H9 (cell line): Measurements from ENCODE around the gene PRKAG1. TPM values are rescaled to one million over a fixed set of nuclear protein-coding genes. Genes with fewer than 3 reads are reported as not detected.

Experiments
- DNase-seq: peaks from one replicate; pipeline ENCODE4 v3.0.0-alpha.2; 2017
- H2AFZ ChIP-seq: one replicate; pipeline ENCODE4 v1.6.1; 2013; ENCODE audit warnings: mild to moderate bottlenecking, low read length, control low read depth, moderate library complexity
- H2AK5ac ChIP-seq: 2 replicates; pipeline ENCODE4 v1.6.1; 2013; ENCODE audit warnings: low read length, control low read depth, mixed read lengths; ENCODE audit not compliant: insufficient read length
- H2BK120ac ChIP-seq: one replicate; pipeline ENCODE4 v1.6.1; 2013; ENCODE audit warnings: low read depth, mild to moderate bottlenecking, low read length, control low read depth, inconsistent platforms; ENCODE audit not compliant: poor library complexity, severe bottlenecking
- H2BK12ac ChIP-seq: 2 replicates; pipeline ENCODE4 v1.6.1; 2013; ENCODE audit warnings: low read length, control low read depth, mixed read lengths, low read depth; ENCODE audit not compliant: insufficient read length
- H2BK15ac ChIP-seq: 2 replicates; pipeline ENCODE4 v1.6.1; 2013; ENCODE audit warnings: low read depth, low read length, control low read depth
- H2BK20ac ChIP-seq: one replicate; pipeline ENCODE4 v1.6.1; 2013; ENCODE audit warnings: low read depth, mild to moderate bottlenecking, low read length, control low read depth, inconsistent platforms; ENCODE audit not compliant: poor library complexity, severe bottlenecking
- H2BK5ac ChIP-seq: 2 replicates; pipeline ENCODE4 v1.6.1; 2013; ENCODE audit warnings: low read length, control low read depth, mixed read lengths; ENCODE audit not compliant: insufficient read length
- H3K14ac ChIP-seq: 2 replicates; pipeline ENCODE4 v1.6.1; 2013; ENCODE audit warnings: low read length, control low read depth; ENCODE audit not compliant: insufficient read depth
- H3K18ac ChIP-seq: 2 replicates; pipeline ENCODE4 v1.6.1; 2013; ENCODE audit warnings: low read depth, mild to moderate bottlenecking, mixed read lengths, low read length, control low read depth; ENCODE audit not compliant: insufficient read length
- H3K23ac ChIP-seq: 2 replicates; pipeline ENCODE4 v1.6.1; 2013; ENCODE audit warnings: low read length, control low read depth, mixed read lengths, low read depth; ENCODE audit not compliant: insufficient read length
- H3K23me2 ChIP-seq: 2 replicates; pipeline ENCODE4 v1.6.1; 2013; ENCODE audit warnings: low read depth, mild to moderate bottlenecking, mixed read lengths, low read length, control low read depth; ENCODE audit not compliant: insufficient read length, poor library complexity, severe bottlenecking
- H3K27ac ChIP-seq: 2 replicates; pipeline ENCODE4 v1.5.1; 2013; ENCODE audit warnings: low read length, control low read depth, mixed read lengths, low read depth; ENCODE audit not compliant: insufficient read length
- H3K27me3 ChIP-seq: 2 replicates; pipeline ENCODE4 v1.6.1; 2013; ENCODE audit warnings: low read length, control low read depth, inconsistent platforms; ENCODE audit not compliant: insufficient read depth
- H3K4ac ChIP-seq: 2 replicates; pipeline ENCODE4 v1.6.1; 2013; ENCODE audit warnings: low read depth, mild to moderate bottlenecking, control low read depth, inconsistent platforms, low read length, moderate library complexity
- H3K4me1 ChIP-seq: 2 replicates; pipeline ENCODE4 v1.6.1; 2013; ENCODE audit warnings: low read length, control low read depth, inconsistent platforms; ENCODE audit not compliant: insufficient read depth
- H3K4me2 ChIP-seq: 2 replicates; pipeline ENCODE4 v1.6.1; 2013; ENCODE audit warnings: low read length, control low read depth, mixed read lengths; ENCODE audit not compliant: insufficient read length, insufficient read depth
- H3K56ac ChIP-seq: 2 replicates; pipeline ENCODE4 v1.6.1; 2013; ENCODE audit warnings: low read depth, mild to moderate bottlenecking, mixed read lengths, low read length, control low read depth; ENCODE audit not compliant: insufficient read length
- H3K79me1 ChIP-seq: 2 replicates; pipeline ENCODE4 v1.6.1; 2013; ENCODE audit warnings: low read depth, mild to moderate bottlenecking, moderate library complexity, low read length, control low read depth, inconsistent platforms; ENCODE audit not compliant: insufficient read depth, poor library complexity, severe bottlenecking
- H3K79me2 ChIP-seq: 2 replicates; pipeline ENCODE4 v1.6.1; 2013; ENCODE audit warnings: low read length, control low read depth, inconsistent platforms; ENCODE audit not compliant: insufficient read depth
- H3K9ac ChIP-seq: 2 replicates; pipeline ENCODE4 v1.6.1; 2013; ENCODE audit warnings: low read length, control low read depth, mixed read lengths; ENCODE audit not compliant: insufficient read length; ENCODE audit errors: extremely low read depth
- H3K9me3 ChIP-seq: one replicate; pipeline ENCODE4 v1.6.1; 2013; ENCODE audit warnings: low read depth, low read length, inconsistent platforms; ENCODE audit not compliant: control insufficient read depth
- H3T11ph ChIP-seq: one replicate; pipeline ENCODE4 v1.6.1; 2013; ENCODE audit warnings: mild to moderate bottlenecking, low read length, control low read depth, inconsistent platforms
- H4K20me1 ChIP-seq: one replicate; pipeline ENCODE4 v1.6.1; 2013; ENCODE audit not compliant: control insufficient read depth, insufficient read length, insufficient read depth
- H4K5ac ChIP-seq: 2 replicates; pipeline ENCODE4 v1.6.1; 2013; ENCODE audit warnings: low read depth, mild to moderate bottlenecking, mixed read lengths, low read length, control low read depth; ENCODE audit not compliant: insufficient read length
- H4K8ac ChIP-seq: replicated peaks from 2 replicates; pipeline ENCODE4 v1.6.1; 2013; ENCODE audit warnings: low read length, control low read depth, mixed read lengths, low read depth; ENCODE audit not compliant: insufficient read length
- H4K91ac ChIP-seq: 2 replicates; pipeline ENCODE4 v1.6.1; 2013; ENCODE audit warnings: low read depth, mild to moderate bottlenecking, moderate library complexity, mixed read lengths, low read length, control low read depth; ENCODE audit not compliant: insufficient read length
- H3K27ac Mint-ChIP-seq, 3 experiments: 2 replicates in 2 of 3; 3 replicates in 1 of 3; pipeline ENCODE4 v1.8.0; 2020 to 2021; ENCODE audit warnings: mixed read lengths in 3 of 3, mild to moderate bottlenecking in 1 of 3, moderate library complexity in 1 of 3
- H3K27me3 Mint-ChIP-seq: 2 replicates; pipeline ENCODE4 v1.8.0; 2021; ENCODE audit warnings: low read depth, mild to moderate bottlenecking, moderate library complexity, mixed read lengths
- H3K36me3 Mint-ChIP-seq, 3 experiments: 2 replicates in 2 of 3; 3 replicates in 1 of 3; pipeline ENCODE4 v1.8.0; 2020 to 2021; ENCODE audit warnings: low read depth in 3 of 3, mixed read lengths in 3 of 3; ENCODE audit not compliant: insufficient read depth in 1 of 3
- H3K4me1 Mint-ChIP-seq, 2 experiments: 2 replicates each; pipeline ENCODE4 v1.8.0; 2020; ENCODE audit warnings: mixed read lengths in 2 of 2
- H3K4me3 Mint-ChIP-seq, 2 experiments: 2 replicates in 1 of 2; 3 replicates in 1 of 2; pipeline ENCODE4 v1.8.0; 2020 to 2021; ENCODE audit warnings: mild to moderate bottlenecking in 2 of 2, mixed read lengths in 2 of 2, moderate library complexity in 1 of 2
- H3K9me3 Mint-ChIP-seq, 2 experiments: 2 replicates in 1 of 2; 3 replicates in 1 of 2; pipeline ENCODE4 v1.8.0; 2020; ENCODE audit warnings: mild to moderate bottlenecking in 2 of 2, mixed read lengths in 2 of 2, moderate library complexity in 1 of 2
- WGBS: extraction: QIAGEN DNeasy Blood & Tissue Kit; methylation state at CpG from one replicate; pipeline ENCODE4 v1.1.7; 2013; ENCODE audit warnings: missing lambda C conversion rate, low lambda C conversion rate, mixed read lengths; ENCODE audit not compliant: insufficient read length; ENCODE audit errors: extremely low coverage; 5-methylcytosine and 5-hydroxymethylcytosine counted together
- total RNA-seq: library from RNA; stranded (reverse); gene quantifications from 2 replicates; pipeline ENCODE4 v1.2.1, GENCODE V29; 2021
- TF ChIP-seq, protein P1 (sequence below): fragments of 200-600 bp; sonication (generic); conservative IDR thresholded peaks from 3 replicates; pipeline ENCODE4 v1.8.0; 2021; ENCODE audit warnings: antibody characterized with exemption, mild to moderate bottlenecking

The PRKAG1 gene
- total RNA-seq, 1 experiment from 2014 or later = 34.8 TPM

GRCh38 chr12:48961331-48961730, 57.2 kb downstream of the PRKAG1 start:
- Histone ChIP-seq H2BK120ac (no peak overlapping the region), H3K9ac (no peak overlapping the region), H2BK5ac (no peak overlapping the region), H3K56ac (no peak overlapping the region), H3K9me3 (no peaks in the 10 kb centered on the region), H2BK12ac (no peak overlapping the region), H4K20me1 (no peaks in the 10 kb centered on the region), H4K91ac (no peak overlapping the region), H3K4me2 (no peak overlapping the region), H3K4me1 (peaks cover 9% of the 10 kb centered on the region; the same call in 1 of the 2 replicates), H2BK20ac (no peak overlapping the region), H4K8ac (no peak overlapping the region), H3K23ac (no peak overlapping the region), H2BK15ac (no peak overlapping the region), H3K18ac (no peak overlapping the region), H3K27ac (no peak overlapping the region), H3T11ph (no peak overlapping the region), H3K79me2 (no peaks in the 10 kb centered on the region), H2AK5ac (no peak overlapping the region), H3K14ac (no peak overlapping the region), H4K5ac (no peak overlapping the region), H3K27me3 (no peaks in the 10 kb centered on the region; the same call in 1 of the 2 replicates), H3K4ac (no peak overlapping the region), H2AFZ (no peak overlapping the region), H3K23me2 (peaks cover 5% of the 10 kb centered on the region), H3K79me1 (no peaks in the 10 kb centered on the region)
- Mint-ChIP-seq H3K9me3 (no peaks in the 10 kb centered on the region; a peak in 1 of 5 replicates), H3K27ac (peak overlapping the region in 1 of 3 experiments; percentile 84; a peak in 1 of 7 replicates), H3K36me3 (peaks cover 0 to 2% (median 0%) of the 10 kb centered on the region in 3 experiments; a peak in 2 of 7 replicates), H3K27me3 (peaks cover 9% of the 10 kb centered on the region), H3K4me1 (peaks cover 28 to 31% of the 10 kb centered on the region in 2 experiments), H3K4me3 (no peak overlapping the region)
- no peak for DNase-seq
- TF ChIP-seq, protein P1, sequence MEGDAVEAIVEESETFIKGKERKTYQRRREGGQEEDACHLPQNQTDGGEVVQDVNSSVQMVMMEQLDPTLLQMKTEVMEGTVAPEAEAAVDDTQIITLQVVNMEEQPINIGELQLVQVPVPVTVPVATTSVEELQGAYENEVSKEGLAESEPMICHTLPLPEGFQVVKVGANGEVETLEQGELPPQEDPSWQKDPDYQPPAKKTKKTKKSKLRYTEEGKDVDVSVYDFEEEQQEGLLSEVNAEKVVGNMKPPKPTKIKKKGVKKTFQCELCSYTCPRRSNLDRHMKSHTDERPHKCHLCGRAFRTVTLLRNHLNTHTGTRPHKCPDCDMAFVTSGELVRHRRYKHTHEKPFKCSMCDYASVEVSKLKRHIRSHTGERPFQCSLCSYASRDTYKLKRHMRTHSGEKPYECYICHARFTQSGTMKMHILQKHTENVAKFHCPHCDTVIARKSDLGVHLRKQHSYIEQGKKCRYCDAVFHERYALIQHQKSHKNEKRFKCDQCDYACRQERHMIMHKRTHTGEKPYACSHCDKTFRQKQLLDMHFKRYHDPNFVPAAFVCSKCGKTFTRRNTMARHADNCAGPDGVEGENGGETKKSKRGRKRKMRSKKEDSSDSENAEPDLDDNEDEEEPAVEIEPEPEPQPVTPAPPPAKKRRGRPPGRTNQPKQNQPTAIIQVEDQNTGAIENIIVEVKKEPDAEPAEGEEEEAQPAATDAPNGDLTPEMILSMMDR = no peak
- WGBS = no CpG with 5 or more reads among the region's 4 CpGs
